Smooth muscle cell (in vitro differentiated cells): ENCODE results near the gene LDLRAD4. TPM values are rescaled to one million over a fixed set of nuclear protein-coding genes. Genes with fewer than 3 reads are reported as not detected.

Experiments
- DNase-seq: peaks from one replicate; lab custom pipeline; 2025; ENCODE audit not compliant: unreplicated experiment; lab: John Stamatoyannopoulos, UW
- H2AFZ ChIP-seq: fragments of 200-600 bp; sonication (generic); 2 replicates; pipeline ENCODE4 v1.6.0; 2016; ENCODE audit warnings: antibody characterized with exemption, low read depth, mild to moderate bottlenecking
- H3F3A ChIP-seq: fragments of 200-600 bp; sonication (generic); 2 replicates; pipeline ENCODE4 v1.6.0; 2017; ENCODE audit warnings: antibody characterized with exemption, low read depth
- H3K27ac ChIP-seq: fragments of 200-600 bp; sonication (generic); 2 replicates; pipeline ENCODE4 v1.5.1; 2016; ENCODE audit warnings: low read depth, mild to moderate bottlenecking
- H3K27me3 ChIP-seq: fragments of 200-600 bp; sonication (generic); 2 replicates; pipeline ENCODE4 v1.6.1; 2016; ENCODE audit warnings: low read depth, mild to moderate bottlenecking
- H3K36me3 ChIP-seq: fragments of 200-600 bp; sonication (generic); 2 replicates; pipeline ENCODE4 v1.5.1; 2016; ENCODE audit warnings: low read depth
- H3K4me1 ChIP-seq: fragments of 200-600 bp; sonication (generic); 2 replicates; pipeline ENCODE4 v1.5.1; 2016; ENCODE audit warnings: low read depth
- H3K4me2 ChIP-seq: fragments of 200-600 bp; sonication (generic); 2 replicates; pipeline ENCODE4 v1.6.0; 2016; ENCODE audit warnings: mild to moderate bottlenecking
- H3K4me3 ChIP-seq: fragments of 200-600 bp; sonication (generic); 2 replicates; pipeline ENCODE4 v1.5.1; 2016; ENCODE audit warnings: mild to moderate bottlenecking
- H3K79me2 ChIP-seq: fragments of 200-600 bp; sonication (generic); 2 replicates; pipeline ENCODE4 v1.6.0; 2016; ENCODE audit warnings: low read depth, mild to moderate bottlenecking
- H3K9ac ChIP-seq: fragments of 200-600 bp; sonication (generic); 2 replicates; pipeline ENCODE4 v1.6.0; 2016; ENCODE audit warnings: low read depth
- H3K9me3 ChIP-seq: fragments of 200-600 bp; sonication (generic); replicated peaks from 2 replicates; pipeline ENCODE4 v1.5.1; 2016; ENCODE audit warnings: low read depth
- H4K20me1 ChIP-seq: fragments of 200-600 bp; sonication (generic); 2 replicates; pipeline ENCODE4 v1.6.0; 2016; ENCODE audit warnings: low read depth
- CTCF ChIP-seq: fragments of 200-600 bp; sonication (generic); IDR thresholded peaks from 2 replicates; pipeline ENCODE4 v1.5.1; 2017; ENCODE audit warnings: borderline replicate concordance, mild to moderate bottlenecking, antibody characterized with exemption; ENCODE audit not compliant: insufficient read depth, poor library complexity, severe bottlenecking
- WGBS: methylation state at CpG from one replicate; pipeline ENCODE4 v1.1.7; 2016; ENCODE audit warnings: low lambda C conversion rate; 5-methylcytosine and 5-hydroxymethylcytosine counted together
- polyA plus RNA-seq: library from polyadenylated mRNA; unstranded; fragments of >200 nt; fragmentation: Nextera tagmentation; extraction: Ambion mirVana; gene quantifications from 2 replicates; pipeline ENCODE4 v1.2.1, GENCODE V29; 2016
- total RNA-seq: library from RNA; depleted of rRNA; stranded (reverse); fragments of >200 nt; gene quantifications from 2 replicates; pipeline ENCODE4 v1.2.3, GENCODE V29; 2014

The LDLRAD4 gene
- total and polyA plus RNA-seq, 2 experiments from 2014 or later: 36.2 to 48.3 TPM

- H3K79me2 ChIP-seq: peaks cover 33% of the 10 kb centered on the region
- H3K4me3 ChIP-seq: no peak overlapping the region
- no peak overlapping the region for H3K9ac ChIP-seq
- H3K27me3 ChIP-seq: no peaks in the 10 kb centered on the region
- peaks cover 9% of the 10 kb centered on the region for H3K9me3 ChIP-seq
- no peak overlapping the region for H3K4me2 ChIP-seq
- H3F3A ChIP-seq: peaks cover 5% of the 10 kb centered on the region
- H4K20me1 ChIP-seq: no peaks in the 10 kb centered on the region
- DNase-seq: no peak
- no peak overlapping the region for H2AFZ ChIP-seq
- H3K4me1 ChIP-seq: no peaks in the 10 kb centered on the region
- no peak overlapping the region for H3K27ac ChIP-seq
- no peak for TF ChIP-seq CTCF
- H3K36me3 ChIP-seq: peaks cover 8% of the 10 kb centered on the region
These were observed 378.5 kb downstream of the LDLRAD4 start for GRCh38 chr18:13597068-13597467.

- WGBS: 95% methylated on average over 2 of the region's 2 CpGs
- no peak overlapping the region for H3K4me3 ChIP-seq
- H3K27ac ChIP-seq: no peak overlapping the region
- H3K4me2 ChIP-seq: no peak overlapping the region
- H3K36me3 ChIP-seq: peaks cover 8% of the 10 kb centered on the region
- peaks cover 9% of the 10 kb centered on the region for H3K9me3 ChIP-seq
- peaks cover 5% of the 10 kb centered on the region for H3F3A ChIP-seq
- H3K4me1 ChIP-seq: no peaks in the 10 kb centered on the region
- no peak for TF ChIP-seq CTCF
- DNase-seq: no peak
- H2AFZ ChIP-seq: no peak overlapping the region
- H3K9ac ChIP-seq: no peak overlapping the region
- H4K20me1 ChIP-seq: no peaks in the 10 kb centered on the region
- peaks cover 33% of the 10 kb centered on the region for H3K79me2 ChIP-seq
- no peaks in the 10 kb centered on the region for H3K27me3 ChIP-seq
These were observed 380.0 kb downstream of the LDLRAD4 start for GRCh38 chr18:13598591-13598990.

DNA sequence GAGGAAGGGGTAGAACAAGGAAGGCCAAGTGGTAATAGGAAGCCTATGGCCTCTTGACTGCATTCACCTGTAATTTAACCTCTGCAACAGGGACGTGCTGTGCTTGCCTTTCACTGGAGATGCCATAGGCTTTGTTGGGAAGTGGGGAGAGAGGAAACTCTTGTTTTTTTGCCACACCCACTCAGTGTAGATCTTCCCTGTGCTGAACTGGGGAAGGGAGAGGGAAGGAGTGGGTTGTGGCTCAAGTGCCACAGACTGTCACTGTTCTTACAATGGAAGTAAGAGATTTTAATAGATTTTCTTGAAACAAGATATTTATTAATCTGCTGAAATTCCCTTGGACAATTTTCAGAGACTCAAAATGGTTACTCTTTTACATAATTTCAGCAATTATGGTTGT is 380.5 kb downstream of the LDLRAD4 start:
- Histone ChIP-seq H3K79me2 (peaks cover 33% of the 10 kb centered on the region), H3K4me2 (no peak overlapping the region), H3K4me1 (no peaks in the 10 kb centered on the region), H2AFZ (no peak overlapping the region), H3K9me3 (peaks cover 9% of the 10 kb centered on the region), H4K20me1 (no peaks in the 10 kb centered on the region), H3K27me3 (no peaks in the 10 kb centered on the region), H3K36me3 (peaks cover 8% of the 10 kb centered on the region), H3K4me3 (no peak overlapping the region), H3K9ac (no peak overlapping the region), H3F3A (peaks cover 5% of the 10 kb centered on the region), H3K27ac (no peak overlapping the region)
- WGBS: 88% methylated on average over 1 of the region's 1 CpG
- DNase-seq: no peak
- no peak for TF ChIP-seq CTCF

- Histone ChIP-seq H3K27me3 (no peaks in the 10 kb centered on the region), H3K79me2 (peaks cover 9% of the 10 kb centered on the region), H3K4me1 (no peaks in the 10 kb centered on the region), H4K20me1 (peaks cover 7% of the 10 kb centered on the region), H3K27ac (no peak overlapping the region), H3K4me2 (no peak overlapping the region), H2AFZ (no peak overlapping the region), H3F3A (no peaks in the 10 kb centered on the region), H3K36me3 (no peaks in the 10 kb centered on the region), H3K9ac (no peak overlapping the region), H3K9me3 (no peaks in the 10 kb centered on the region), H3K4me3 (no peak overlapping the region)
- no peak for TF ChIP-seq CTCF
- WGBS: 84% methylated on average over 14 of the region's 14 CpGs
- DNase-seq: no peak
These were observed 384.9 kb downstream of the LDLRAD4 start for GRCh38 chr18:13603304-13604019.
